Ectodermal cell (in vitro differentiated cells): ENCODE results near the gene OR5AK2.

Source experiments
- H3K27ac ChIP-seq: 2 replicates; pipeline ENCODE4 v1.7.0; 2013; ENCODE audit warnings: mild to moderate bottlenecking, low read depth, low read length; ENCODE audit not compliant: insufficient read depth, poor library complexity, severe bottlenecking
- H3K27me3 ChIP-seq: 2 replicates; pipeline ENCODE4 v1.7.0; 2013; ENCODE audit warnings: mild to moderate bottlenecking, low read length; ENCODE audit not compliant: insufficient read depth, control insufficient read depth, poor library complexity, severe bottlenecking
- H3K36me3 ChIP-seq: one replicate; pipeline ENCODE4 v1.7.0; 2013; ENCODE audit warnings: low read length; ENCODE audit not compliant: control insufficient read depth, insufficient read depth
- H3K4me1 ChIP-seq: one replicate; pipeline ENCODE4 v1.7.0; 2013; ENCODE audit warnings: low read length; ENCODE audit not compliant: control insufficient read depth, insufficient read depth
- H3K4me3 ChIP-seq: 2 replicates; pipeline ENCODE4 v1.7.0; 2013; ENCODE audit warnings: low read depth, low read length, control low read depth; ENCODE audit not compliant: insufficient read depth
- H3K9me3 ChIP-seq: 2 replicates; pipeline ENCODE4 v1.7.0; 2013; ENCODE audit warnings: mild to moderate bottlenecking, low read length, moderate library complexity; ENCODE audit not compliant: control insufficient read depth
- WGBS, 2 experiments: methylation state at CpG; one replicate each; pipeline ENCODE4 v1.1.7; 2013; ENCODE audit warnings: missing lambda C conversion rate in 2 of 2; 5-methylcytosine and 5-hydroxymethylcytosine counted together

Gene OR5AK2

DNA sequence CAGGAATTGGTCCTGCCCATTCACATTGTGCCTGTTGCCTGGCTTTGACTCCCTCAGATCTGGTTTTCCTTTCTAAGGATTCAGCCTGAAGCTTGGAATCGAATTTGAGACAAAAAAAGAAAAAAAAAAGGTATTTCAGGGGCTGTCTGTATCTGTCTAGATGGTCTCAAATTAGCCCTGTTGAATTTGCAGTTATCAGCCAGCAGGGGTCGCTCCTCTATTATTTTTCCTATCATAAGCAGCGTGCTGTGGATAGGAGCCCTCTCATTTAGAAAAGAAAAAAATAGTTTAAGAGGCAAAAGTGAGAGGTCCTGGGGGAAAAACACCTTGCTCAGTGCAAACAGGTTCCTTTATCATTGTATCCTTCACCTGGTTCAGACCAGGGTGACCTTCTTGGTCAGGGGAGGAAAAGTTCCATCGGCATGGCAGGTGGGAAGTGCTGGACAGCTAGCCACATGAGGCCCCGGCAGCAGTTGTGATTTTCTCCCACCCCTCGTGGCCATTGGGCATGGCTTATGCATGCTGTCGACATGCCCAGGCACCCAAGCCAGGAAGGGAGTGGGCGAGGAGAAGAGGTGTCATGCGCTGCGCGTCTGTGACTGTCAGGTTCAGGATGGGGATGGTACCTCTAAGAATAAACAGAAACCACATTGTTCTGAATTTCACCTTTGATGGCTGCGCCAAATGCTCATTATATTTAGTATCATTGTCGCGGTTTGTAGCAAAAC, 13.1 kb downstream of the OR5AK2 start:
- H3K4me1 ChIP-seq = no peaks in the 10 kb centered on the region
- WGBS, 2 experiments = 86 to 88% methylated on average over 13 to 14 of the region's 14 CpGs
- H3K9me3 ChIP-seq = peaks cover 8% of the 10 kb centered on the region
- H3K27ac ChIP-seq = no peak overlapping the region
- H3K36me3 ChIP-seq = no peaks in the 10 kb centered on the region
- H3K27me3 ChIP-seq = no peaks in the 10 kb centered on the region
- no peak overlapping the region for H3K4me3 ChIP-seq

DNA sequence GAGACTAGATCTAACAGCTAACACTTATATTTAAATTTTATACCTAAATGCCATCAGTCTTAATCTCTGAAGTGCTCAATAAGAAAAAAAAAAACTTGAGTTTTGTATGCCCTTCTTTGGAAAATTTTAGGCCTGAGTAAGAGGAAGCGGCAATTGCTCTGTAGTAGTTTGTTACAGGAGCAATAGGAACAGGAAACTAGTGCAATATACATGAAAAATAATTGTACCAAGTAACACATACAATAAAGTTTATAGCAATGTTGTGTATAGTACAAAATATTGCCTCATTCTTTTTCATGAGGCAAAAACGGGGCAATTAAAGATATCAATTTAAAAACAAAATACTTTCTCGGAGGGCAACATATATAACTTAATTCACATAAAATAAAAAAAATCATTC, 19.7 kb downstream of the OR5AK2 start:
- no peaks in the 10 kb centered on the region for H3K36me3 ChIP-seq
- no peak overlapping the region for H3K4me3 ChIP-seq
- H3K9me3 ChIP-seq = no peaks in the 10 kb centered on the region
- no peaks in the 10 kb centered on the region for H3K4me1 ChIP-seq
- H3K27me3 ChIP-seq = no peaks in the 10 kb centered on the region
- WGBS, 2 experiments = 79 to 88% methylated on average over 1 to 3 of the region's 3 CpGs
- H3K27ac ChIP-seq = no peak overlapping the region

DNA sequence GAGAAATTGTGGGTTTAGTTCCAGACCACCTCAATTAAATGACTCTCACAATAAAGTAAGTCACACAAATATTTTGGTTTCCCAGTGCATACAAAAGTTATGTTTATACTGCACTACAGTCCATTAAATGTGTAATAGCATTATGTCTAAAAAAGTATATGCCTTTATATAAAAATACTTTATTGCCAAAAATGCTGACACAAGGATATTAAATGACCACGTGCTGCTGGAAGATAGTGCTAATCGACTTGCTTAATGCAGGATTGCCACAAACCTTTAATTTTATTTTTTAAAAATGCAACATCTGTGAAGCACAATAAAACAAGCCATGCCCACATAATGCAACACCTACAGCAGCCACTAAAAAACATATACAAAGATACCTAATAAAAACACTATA, 27.0 kb downstream of the OR5AK2 start:
- Histone ChIP-seq H3K27ac (no peak overlapping the region), H3K9me3 (no peaks in the 10 kb centered on the region), H3K27me3 (no peaks in the 10 kb centered on the region), H3K4me3 (no peak overlapping the region), H3K36me3 (no peaks in the 10 kb centered on the region), H3K4me1 (no peaks in the 10 kb centered on the region)
- WGBS, 2 experiments = 91 to 93% methylated on average over 2 of the region's 2 CpGs

DNA sequence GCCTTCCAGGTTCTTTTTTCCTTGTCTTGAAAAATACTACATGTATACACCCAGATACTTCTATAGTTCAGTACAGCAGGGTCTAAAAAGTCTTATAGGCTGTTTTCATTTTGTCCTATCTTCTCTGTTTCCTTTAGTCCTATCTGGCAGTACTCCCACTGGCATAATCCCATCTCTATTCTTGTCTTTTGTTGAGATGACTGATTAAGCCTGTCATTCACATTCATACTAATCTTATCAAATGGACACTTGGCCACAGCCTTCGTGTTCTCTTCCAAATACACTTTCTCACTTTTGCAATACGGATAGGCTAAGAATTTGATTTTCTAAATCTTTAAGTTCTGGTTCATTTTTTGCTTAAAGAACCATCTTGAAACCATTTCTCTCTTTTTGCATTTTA, 42.8 kb downstream of the OR5AK2 start:
- H3K27me3 ChIP-seq = no peaks in the 10 kb centered on the region
- no peaks in the 10 kb centered on the region for H3K4me1 ChIP-seq
- WGBS, 2 experiments = 87 to 95% methylated on average over 2 of the region's 2 CpGs
- no peaks in the 10 kb centered on the region for H3K36me3 ChIP-seq
- no peak overlapping the region for H3K27ac ChIP-seq
- no peak overlapping the region for H3K4me3 ChIP-seq
- H3K9me3 ChIP-seq = no peaks in the 10 kb centered on the region
